Fibroblast of skin of abdomen (primary cell): Measurements from ENCODE around the gene MRPS6. TPM values are rescaled to one million over a fixed set of nuclear protein-coding genes. Genes with fewer than 3 reads are reported as not detected.

ENCODE experiments used
- DNase-seq: peaks from one replicate; pipeline ENCODE4 v3.0.0-alpha.2; 2013
- polyA plus RNA-seq, 2 experiments: library from polyadenylated mRNA; unstranded; fragments of 120-200 nt; gene quantifications; one replicate each; pipeline ENCODE4 v1.2.1, GENCODE V29; 2013; ENCODE audit not compliant: insufficient read length in 2 of 2

The MRPS6 gene
- polyA plus RNA-seq (2013, experiment 1 of 2; ENCODE audit: insufficient read length) = 71.5 TPM
- 67.0 TPM for polyA plus RNA-seq (2013, experiment 2 of 2; ENCODE audit: insufficient read length)

GRCh38 chr21:34073032-34073748 lies at the start of gene MRPS6, which contains the start of gene SLC5A3:
Gene MRPS6 (plus strand): TSS chr21:34073578. CDS start chr21:34073701, 123 bp downstream.
Gene SLC5A3 (plus strand): TSS chr21:34073578. CDS start chr21:34095199, 21,621 bp downstream.
- peak; percentile 86 for DNase-seq

- DNase-seq = no peak
These were observed 49.5 kb upstream of the MRPS6 start for GRCh38 chr21:34023691-34024373.

DNA sequence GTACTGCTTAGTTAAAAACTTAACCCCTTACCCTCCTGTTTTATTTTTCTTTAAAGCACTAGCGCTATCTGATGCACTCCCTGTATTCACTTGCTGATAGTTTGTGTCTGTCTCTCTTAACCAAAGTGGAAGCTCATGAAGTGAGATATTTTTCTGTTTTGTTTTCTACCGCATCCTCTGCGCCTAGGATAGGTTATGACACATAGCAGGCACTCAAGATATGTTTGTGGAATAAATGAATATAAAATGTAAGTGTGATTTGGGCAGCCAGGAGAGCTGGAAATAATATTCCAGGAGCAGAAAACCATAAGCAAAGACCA lies 49.0 kb upstream of the MRPS6 start:
- no peak for DNase-seq

- peak; percentile 78 for DNase-seq
These were observed 45.5 kb upstream of the MRPS6 start for GRCh38 chr21:34027721-34028461.

- peak; percentile 82 for DNase-seq
These were observed 43.4 kb upstream of the MRPS6 start for GRCh38 chr21:34029743-34030528.

- no peak for DNase-seq
These were observed 41.5 kb upstream of the MRPS6 start for GRCh38 chr21:34031835-34032370.

DNA sequence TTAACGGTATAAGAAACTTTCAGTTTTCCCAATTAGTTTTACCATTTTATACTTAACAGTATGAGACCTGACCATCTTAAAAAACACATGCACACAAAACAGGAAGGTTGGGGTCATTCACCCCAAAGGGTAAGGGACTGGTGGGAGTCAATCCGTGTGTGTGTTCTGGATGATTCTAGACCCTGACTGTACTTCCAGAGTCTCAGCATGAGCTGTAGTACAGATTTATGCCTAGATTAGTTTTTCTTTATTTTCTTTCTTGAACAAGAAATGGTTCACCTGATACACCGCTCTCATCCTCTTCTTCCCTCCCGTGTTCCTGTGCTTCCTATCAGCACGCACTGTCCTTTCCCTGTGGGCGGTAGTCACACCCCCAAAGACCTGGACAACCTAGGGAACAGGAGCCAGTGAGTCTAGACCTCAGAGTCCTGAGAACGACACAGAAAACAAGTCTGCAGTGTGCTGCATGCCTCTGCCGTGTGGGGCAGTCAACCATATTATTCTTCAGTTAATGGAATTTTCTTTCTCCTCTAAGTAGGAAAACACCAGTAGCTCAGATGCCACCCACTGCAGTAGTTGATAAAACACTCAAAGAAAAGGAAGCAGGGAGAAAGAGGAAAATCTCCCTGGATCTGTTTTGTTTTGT lies 38.9 kb upstream of the MRPS6 start:
- DNase-seq = no peak

DNA sequence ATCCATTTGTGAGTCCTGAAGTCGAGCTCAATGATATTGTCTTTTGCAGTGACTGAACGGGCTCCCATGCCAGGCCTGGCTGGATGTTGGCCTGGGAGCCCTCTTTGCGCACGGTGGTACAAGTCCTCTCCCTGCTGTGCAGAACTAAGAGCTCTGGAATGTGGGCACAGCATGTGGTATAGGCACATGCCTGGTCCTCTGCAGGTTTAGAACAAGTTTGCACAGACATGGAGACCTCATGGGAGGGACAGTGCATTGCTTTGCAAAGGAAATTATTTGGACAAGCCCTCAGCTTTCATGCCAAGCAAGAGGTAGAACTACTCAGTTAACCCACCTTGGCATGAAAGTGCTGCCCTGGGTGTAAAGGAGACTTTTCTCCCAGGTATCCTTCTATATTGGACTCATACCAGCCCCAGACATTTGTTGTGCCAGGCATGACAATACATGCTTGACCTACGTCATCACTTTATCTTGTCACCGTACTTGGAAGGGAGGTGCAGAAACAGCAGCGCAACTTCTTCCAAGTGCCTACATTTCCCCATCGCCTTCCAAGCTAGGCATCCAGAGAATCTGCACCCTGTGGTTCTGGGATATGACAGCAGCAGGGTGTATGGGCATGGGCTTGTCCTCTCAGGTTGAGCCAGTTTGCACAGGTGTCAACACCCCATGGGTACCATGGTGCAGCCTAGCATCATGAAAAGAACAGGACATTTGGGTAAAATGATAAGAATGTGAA lies 37.6 kb upstream of the MRPS6 start:
- DNase-seq = no peak

DNA sequence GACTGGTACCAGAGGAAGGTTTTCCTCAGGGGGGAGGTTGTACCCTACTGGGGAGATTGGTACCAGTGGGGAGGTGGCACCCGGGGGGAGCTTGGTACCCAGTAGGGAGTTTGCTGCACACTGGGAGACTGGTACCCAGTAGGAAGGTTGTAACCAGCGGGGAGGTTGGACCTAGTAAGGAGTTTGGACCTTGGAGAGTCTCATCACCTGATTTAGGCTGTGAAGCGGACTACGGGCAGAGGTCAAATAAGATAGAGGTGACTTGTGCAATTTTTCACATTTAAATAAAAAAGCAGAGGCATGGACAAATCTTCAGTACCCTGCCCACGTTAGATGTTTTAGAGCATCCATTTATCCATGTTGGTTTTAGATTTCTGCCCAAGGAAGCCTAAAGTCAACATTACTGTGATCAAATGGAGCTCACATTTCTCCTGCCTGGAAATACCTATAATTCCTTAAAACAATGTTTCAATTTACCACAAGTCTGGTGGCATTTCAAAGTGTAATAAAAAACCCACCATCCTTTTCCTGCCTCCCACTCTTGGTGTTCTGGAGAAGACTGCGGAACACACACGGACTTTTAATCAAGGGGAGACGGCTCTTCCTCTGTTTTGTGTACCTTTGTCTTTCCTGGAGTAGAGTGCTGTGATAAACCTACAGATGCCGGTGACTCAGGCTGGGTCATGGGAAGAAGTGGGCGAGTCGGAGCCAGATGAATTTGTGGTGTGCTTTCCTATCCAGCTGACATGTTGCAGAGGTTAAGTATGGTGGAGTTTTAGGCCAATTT lies 36.2 kb upstream of the MRPS6 start:
- DNase-seq = peak; percentile 49

- no peak for DNase-seq
These were observed 33.5 kb upstream of the MRPS6 start for GRCh38 chr21:34039678-34040382.

GRCh38 chr21:34042735-34043134 lies 30.6 kb upstream of the MRPS6 start:
- no peak for DNase-seq

DNA sequence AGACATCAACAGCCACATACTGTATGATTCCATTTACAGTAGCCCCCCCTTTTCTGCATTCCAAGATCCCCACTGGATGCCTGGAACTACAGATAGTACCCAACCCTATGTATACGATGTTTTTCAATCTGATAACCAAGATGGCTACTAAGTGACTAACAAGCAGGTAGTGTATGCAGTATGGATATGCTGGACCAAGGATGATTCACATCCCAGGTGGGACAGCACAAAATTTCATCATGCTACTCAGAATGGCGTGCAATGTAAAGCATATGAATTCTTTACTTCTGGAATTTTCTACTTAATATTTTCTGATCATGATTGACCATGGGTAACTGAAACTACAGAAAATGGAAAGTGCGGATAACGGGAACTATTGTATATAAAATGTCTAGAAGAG lies 30.0 kb upstream of the MRPS6 start:
- no peak for DNase-seq

DNA sequence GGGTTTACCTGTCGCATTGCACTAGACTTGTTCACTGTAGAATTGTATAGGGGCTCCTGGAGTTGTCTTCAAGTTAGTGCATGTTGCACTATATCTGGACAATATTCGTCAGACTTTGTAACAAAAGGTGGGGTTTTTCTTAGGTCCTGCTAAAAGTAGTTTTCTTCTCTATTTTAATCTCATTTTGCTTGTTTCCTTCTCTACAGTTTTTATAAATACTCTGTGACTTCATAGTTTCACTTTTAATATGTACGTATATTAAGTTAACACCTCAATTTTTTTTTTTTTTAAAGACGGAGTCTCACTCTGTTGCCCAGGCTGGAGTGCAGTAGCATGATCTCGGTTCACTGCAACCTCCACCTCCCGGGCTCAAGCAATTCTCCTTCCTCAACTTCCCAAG lies 26.5 kb upstream of the MRPS6 start:
- no peak for DNase-seq

- DNase-seq = no peak
These were observed 25.5 kb upstream of the MRPS6 start for GRCh38 chr21:34047835-34048234.

- DNase-seq = no peak
These were observed 21.2 kb upstream of the MRPS6 start for GRCh38 chr21:34052171-34052570.

DNA sequence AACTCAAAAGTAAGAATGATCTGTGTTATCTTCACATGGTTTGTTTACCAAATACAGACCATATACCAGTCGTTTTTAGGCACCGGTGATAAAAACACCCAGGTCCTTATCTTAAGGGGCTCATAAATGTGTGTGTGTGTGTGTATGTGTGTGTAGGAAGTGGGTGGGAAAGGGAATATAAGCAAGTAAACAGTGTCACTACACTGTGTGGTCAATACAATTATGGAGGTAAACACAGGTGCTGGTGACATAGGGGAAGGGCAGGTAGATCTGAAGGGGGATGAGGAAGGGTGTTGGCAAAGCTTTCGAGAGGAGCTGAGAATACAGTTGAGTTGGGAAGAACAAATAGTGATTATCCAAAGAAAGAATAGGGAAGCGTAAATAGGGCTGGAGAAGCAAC lies 19.1 kb upstream of the MRPS6 start:
- DNase-seq = no peak

DNA sequence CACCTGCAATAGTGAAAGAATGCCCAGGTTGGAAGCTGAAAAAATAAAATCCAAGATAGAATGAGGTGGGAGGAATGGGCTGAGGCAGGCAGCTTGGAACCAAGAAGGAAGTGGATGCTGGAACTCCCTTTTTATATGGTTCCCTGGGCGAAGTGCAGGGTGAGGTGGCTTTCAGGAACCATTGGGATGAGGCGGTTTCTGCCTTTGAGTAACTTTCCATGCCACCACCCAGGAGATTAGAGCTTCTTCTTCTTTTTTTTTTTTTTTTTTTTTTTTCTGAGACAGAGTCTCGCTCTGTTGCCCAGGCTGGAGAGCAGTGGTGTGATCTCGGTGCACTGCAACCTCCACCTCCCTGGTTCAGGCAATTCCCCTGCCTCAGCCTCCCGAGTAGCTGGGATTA lies 17.8 kb upstream of the MRPS6 start:
- DNase-seq = no peak

DNA sequence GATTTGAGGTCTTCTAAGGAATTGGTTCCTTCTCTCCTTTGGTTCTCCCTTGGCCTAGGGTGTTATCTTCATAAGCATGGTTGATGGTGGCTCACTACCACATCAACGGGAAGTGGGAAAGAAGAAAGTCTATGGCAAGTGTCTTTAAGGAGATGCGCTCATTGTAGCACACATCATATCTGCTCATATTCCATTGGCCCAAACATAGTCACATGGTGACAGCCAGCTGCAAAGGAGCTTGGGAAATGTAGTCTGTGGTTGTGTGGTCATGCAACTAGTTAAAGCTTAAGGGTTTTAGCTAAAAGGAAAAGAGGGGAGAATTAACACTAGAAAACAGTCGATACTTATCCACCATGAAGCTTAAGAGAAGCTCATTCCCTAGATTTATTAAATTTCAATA lies 11.4 kb upstream of the MRPS6 start:
- no peak for DNase-seq

DNA sequence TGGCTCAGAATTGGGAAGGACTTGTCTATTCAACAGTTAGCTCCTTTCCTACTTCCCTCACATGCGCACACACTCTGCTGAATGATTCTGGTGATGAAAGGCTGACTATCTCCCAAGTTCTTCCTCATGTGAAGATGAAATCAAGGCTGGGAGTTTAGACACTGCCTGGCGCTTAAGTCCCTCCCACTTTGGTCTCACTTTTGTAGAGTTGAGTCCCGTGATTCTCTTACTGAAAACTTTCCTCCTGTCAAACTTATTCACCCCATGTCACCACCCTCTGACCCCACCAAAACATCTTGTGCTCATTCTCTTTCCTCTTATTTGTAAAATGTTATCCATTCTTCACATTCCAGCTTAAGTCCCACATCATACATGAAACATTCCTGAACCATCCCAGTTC lies 8.4 kb upstream of the MRPS6 start:
- peak; percentile 60 for DNase-seq

- DNase-seq = no peak
These were observed 1.7 kb upstream of the MRPS6 start for GRCh38 chr21:34071683-34072082.
